Measurements from ENCODE around the gene NTM.
A peak's percentile ranks its signal among the peaks of the same experiment; 100 is the strongest.
"Not testable (repeated sequence)": the region's sequence is repeated elsewhere in the genome, so short reads cannot be mapped to it uniquely, and the experiment has no call there.

The NTM gene

DNA sequence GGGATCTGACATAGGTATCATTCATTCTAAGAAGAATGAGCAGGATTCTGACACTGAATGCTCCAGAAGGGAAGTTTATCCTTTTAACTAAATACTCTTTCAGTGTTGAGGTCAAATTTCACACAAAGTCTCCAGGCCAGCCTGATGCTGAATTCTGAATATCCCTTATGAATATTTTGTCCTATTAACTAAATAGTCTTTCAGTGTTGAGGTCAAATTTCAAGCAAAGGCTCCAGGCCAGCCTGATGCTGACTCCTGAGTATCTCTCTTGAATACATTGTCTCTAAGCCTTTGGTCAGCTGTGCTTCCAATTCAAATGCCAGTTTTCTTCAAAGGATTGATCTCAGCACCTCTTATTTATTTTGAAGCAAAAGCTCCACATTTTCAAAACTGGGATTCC, 676.8 kb downstream of the NTM start:
- no peak for DNase-seq (ENCODE audit: low read depth)

DNA sequence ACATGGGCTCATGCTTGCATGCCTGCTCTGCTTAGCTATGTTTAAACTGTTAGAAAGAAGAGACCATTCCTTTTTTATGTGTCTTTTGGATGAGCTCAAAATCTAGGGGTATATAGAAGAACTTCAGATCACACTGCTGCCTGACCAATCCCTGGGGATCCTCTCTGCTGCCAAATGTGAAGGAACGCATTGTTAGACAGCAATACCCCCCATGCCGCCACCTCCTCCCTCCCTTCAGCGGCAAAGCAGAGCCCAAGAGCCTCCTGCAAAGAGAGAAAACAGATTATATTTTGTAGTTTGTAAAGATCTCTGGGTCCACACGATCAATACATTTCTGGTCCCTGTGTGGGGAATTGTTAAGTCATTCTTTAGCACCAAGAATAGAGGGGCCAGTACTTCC, 677.6 kb downstream of the NTM start:
- no peak for DNase-seq (ENCODE audit: low read depth)

DNA sequence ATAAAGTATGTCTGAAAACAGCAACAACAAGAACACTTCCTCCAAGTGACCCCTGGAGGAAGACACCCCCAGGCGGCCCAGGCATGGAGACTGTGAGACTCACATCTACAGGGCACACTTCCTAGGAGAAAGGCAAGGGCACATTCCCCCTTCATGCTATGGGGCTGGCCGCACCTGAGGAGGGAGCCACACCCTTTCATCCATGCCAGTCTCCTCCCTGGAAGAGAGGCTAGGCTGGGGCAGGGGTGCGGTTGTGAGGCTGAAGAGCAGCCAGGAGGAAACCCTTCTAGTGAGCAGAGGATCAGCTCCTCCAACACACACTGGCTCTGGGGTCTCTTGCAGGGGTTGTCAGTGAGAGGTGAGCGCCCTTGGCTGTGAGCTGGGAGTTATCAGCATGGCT, 678.8 kb downstream of the NTM start:
- DNase-seq (ENCODE audit: low read depth), result no peak

DNA sequence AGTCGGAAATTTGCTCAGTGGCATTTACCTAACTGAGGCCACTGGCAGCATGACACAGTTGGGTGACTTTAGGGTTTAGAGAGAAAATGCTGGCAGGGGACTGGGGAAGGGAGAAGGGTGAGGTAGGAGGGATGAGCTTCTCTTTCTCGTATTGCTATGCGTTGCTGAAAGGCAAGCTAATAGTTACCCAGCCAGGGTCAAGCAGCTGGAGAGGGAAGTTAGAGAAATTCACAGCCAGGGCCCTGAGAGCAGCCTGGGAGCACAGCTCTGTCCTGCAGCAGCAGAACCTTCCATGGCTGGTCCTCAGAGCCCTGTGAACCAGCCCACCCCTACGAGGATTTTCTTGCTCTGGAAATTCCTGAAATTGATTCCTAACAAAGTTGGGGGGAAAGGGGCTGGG, 679.6 kb downstream of the NTM start:
- no peak for DNase-seq (ENCODE audit: low read depth)

DNA sequence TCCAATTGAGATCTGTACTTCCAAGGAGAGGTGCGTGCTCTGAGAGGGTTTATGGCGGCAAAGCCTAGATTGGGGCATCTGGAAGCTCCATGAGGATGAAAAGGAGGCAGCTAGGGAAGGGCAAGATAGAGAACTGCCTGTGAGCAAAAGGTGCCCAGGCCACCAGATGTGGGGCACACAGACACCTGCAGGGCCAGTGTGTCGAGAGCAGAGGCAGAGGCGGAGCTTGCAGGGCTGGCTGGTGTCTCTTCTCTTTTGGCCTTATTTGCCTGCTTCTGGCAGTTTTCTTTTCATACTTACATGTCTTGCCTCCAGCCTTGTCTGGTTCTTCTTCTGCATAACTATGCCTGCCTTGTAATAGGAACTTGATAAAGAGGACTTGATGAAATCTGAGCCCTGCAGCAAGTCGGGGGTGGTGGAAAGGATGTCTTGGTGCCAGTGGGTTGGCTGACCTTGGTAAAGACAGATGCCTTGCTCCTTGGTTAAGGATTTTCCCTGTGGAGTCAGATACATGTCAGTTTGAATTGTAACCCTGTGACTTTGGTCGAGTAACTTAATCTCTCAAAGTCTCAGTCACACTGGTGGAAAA, 680.3 kb downstream of the NTM start:
- DNase-seq (ENCODE audit: low read depth), result no peak

DNA sequence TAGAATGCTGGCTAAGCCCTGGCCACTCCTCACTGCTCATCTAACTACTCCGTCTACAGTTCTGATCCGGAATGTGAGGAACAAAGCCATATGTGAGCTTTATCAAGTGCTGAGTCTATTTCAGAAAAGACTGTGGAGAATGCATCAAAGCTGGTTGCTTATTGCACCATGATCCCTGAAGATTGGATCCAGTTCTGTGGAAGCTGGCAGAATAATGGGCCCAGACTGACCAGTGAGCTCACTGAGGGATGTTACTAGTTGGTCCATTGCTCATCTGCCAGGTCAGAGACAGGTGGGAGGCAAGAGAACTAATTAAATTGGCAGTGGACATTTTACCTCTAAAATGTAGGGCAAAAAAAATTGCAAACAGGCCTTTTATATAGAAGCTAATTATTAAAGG, 681.3 kb downstream of the NTM start:
- DNase-seq (ENCODE audit: low read depth), result no peak

DNA sequence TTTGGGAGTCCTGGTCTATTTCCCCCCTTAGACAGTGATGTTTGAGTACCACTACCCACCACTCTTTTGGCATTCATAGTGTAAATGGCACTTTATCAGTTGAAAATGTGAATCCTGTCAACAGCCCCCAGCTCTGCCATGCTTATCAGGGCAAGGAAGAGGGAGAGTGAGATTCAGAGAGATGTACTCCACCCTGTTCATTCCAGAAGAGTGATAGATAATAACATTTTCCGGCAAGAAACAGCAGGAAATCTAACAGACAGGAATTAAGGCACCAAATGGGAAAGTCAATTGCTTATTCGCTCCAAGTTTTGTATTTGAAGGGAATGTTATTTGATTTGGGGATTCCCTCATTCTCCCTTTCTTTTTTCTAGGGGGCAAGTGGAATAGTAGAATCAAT, 681.9 kb downstream of the NTM start:
- no peak for DNase-seq (ENCODE audit: low read depth)

DNA sequence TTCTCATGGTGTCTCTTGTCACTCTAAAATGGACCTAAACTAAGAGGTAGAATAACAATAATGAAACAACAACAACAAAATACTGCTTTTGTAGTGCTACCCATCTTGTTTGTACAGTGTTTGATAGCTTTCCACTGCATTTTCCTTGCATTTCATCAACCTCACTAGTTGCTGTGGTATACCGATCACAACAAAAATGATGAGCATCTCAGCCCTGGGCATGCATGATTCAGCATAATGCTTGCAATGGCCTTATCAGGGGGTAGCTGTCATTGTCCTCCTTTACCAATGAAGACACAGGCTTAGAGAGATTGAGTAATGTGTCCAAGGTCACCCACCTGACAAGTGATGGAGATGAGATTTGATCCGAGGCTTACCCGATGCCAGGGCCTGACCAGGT, 682.5 kb downstream of the NTM start:
- no peak for DNase-seq (ENCODE audit: low read depth)

DNA sequence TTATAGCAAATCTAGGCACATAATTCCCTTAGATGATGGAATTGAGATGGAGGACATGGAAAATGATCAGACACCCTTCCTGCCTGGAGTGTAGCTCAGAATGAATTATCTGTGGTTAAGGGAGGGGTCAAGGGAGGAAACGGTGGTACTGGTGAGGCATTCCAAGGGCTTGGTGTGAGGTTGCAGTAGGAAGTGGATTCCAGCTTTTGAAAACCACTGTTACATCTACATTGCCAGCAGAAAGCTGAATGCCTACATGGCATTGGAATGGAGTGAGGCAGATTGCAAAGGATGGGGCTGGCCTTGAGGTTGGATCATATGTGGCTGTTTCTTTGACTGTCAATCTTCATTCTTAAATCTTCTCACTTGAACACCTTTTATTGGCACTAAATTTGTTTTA, 684.4 kb downstream of the NTM start:
- DNase-seq (ENCODE audit: low read depth), result peak; percentile 98

DNA sequence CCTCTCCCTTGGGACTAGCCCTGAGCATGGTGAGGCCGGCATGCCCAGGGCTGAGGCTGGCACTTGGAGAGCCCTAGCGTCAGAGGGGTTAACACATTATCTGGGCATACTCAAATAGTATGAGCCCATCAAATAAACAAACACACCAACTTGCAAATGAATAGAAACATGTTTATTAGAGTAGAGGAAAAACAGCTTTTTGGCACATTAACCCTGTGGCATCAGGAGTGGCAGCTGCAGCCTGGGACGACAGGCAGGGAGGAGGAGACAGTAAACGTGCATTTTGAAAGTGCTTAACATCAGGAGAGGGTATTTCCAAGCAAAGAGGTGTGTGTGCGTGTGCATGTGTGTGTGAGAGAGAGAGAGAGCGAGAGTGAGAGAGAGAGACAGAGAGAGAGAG, 684.9 kb downstream of the NTM start:
- DNase-seq (ENCODE audit: low read depth), result no peak

DNA sequence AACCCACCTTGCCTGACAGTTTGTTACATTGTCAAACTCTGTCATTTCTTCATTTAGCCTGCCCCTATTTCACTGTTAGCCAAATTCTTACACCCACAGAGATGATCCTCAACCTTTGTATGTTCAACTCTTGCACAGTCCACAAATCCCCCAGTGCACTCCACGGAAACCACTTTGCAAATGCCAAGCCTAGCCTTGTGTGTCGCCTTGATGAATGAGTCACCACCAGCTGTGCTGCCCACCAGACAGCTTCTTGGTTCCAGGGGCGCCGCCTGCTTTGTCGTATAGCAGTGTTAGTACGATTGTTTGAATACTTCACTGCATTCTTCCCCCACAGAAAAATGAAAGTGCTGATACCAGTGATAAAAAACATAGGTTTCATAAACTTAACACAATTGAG, 686.3 kb downstream of the NTM start:
- peak; percentile 95 for DNase-seq (ENCODE audit: low read depth)

DNA sequence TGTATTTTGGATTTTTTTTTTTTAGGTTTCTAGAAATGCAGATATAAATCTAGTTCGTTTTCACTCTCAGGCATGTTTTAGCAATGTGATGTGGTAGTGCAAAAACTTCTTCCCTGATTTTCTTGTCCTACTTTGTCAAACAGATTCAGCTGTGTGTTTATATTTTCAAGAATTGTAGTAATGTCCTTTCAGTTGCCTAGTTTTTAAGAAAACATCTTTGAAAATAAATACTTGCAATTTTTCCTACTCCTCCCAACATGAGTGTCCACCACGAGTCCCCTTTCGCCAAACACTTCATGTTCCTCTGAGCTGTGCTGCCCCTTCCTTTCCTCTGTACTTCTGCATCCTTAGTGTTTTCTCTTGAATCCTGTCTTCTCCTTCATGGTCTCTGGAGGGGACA, 686.9 kb downstream of the NTM start:
- DNase-seq (ENCODE audit: low read depth), result no peak

DNA sequence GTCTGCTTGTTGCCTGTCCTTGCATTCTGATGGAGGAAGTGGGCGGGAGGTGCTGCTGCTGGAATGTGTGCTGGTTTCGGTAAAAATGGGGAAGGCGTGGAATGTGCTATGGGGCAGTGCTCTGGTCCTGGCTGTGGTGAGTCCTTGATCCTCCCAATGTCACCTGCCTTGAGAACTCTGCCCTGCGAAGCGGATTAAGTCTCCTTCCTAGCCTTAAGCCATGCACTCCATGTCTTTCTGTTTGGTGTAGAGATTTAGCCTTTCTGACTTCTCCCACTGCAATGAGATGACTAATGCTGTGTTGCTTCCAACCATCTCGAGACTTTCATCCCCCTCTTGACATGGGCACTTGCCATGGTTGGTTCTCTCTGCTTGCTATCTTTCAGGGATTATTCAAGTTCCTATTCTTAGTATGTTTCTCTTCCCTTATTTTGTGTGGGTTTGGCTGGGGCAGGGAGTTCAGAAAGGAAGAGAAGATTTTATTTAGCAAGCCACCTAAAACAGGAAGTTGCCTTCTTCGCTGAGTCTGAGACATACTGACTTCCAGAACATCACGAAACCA, 687.9 kb downstream of the NTM start:
- peak; percentile 79 for DNase-seq (ENCODE audit: low read depth)

DNA sequence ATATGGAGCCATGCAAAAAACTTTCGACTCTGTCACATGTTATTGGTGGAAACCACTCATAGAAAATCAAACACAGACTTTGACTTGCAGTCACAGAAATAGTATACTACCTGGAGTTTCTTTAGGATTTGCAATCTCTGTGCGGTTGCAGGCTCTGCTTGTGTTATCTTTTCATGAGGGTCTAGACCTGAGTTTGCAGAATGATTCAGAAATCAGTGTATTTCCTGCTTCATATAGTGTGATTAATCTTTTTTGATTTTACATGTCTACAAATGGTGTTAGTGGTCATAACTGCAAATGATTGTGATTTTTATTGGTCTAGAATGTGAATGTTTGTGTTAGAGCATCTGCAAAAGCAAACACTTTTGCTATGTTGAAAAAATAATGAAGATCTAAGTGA, 690.2 kb downstream of the NTM start:
- DNase-seq (ENCODE audit: low read depth), result no peak

DNA sequence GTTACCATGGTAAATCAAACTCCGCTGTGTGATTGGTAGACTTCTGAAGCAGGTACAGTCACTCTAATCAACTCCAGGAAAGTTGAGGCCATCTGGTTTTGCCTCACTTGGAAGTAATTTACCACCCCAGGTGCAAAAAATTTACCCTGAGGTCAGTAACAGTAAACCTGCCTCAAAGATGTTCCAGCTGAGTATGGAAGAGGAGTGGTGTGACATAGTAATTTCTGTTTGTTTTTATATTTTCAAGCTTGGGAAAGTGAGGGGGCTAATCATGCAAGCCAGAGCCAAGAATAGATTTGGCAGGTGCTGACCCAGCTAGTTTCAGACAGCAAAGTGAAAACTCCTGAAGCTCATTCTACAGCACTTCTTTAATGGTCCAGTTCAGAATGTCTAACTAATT, 691.6 kb downstream of the NTM start:
- DNase-seq (ENCODE audit: low read depth), result no peak

DNA sequence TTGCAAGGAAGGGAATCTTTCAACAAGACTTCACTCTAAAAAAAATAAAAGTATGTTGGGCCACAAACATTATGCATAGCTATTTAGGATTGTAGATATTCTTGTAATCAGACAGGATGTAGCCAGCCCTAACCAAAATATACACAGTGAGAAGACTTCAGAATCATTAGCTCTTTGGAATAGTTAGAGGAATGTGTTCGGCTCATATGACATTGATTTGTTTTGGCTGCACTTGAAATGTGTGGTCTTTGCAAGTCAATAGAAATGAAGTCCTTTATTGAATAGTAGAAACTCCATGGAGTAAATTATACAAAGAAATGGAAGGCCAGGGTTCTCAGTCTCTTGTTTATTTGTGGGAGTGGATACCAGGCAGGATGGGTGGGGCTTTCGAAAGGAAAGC, 692.1 kb downstream of the NTM start:
- no peak for DNase-seq (ENCODE audit: low read depth)

DNA sequence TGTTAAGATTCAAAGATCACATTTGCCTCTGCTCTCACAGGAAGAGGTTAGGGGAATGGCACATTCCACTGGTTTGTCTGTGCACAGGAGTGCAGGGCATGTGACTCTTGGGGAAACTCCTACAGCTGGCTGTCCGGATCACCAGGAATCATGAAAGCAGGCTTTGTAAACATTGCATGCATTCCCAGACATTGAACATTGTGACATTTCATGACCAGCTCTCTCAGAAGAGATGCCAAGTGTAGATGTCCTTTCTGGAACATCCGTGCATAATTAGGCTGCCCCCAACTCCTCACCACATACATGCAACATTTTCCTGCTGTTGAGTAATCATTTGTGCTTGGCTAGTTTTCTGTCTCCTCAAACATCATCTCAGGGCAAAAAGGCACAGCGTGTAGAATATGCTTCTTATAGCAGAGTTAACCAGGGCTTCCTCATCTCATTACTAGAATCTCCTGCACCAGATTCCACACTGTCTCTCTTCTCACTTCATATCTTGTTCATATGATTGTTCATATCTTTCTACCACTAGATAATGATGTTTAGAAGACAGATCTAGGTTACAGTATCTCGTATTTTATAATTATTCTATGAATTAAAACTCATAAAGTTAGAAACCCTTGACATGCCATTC, 694.7 kb downstream of the NTM start:
- peak; percentile 100 for DNase-seq (ENCODE audit: low read depth)

DNA sequence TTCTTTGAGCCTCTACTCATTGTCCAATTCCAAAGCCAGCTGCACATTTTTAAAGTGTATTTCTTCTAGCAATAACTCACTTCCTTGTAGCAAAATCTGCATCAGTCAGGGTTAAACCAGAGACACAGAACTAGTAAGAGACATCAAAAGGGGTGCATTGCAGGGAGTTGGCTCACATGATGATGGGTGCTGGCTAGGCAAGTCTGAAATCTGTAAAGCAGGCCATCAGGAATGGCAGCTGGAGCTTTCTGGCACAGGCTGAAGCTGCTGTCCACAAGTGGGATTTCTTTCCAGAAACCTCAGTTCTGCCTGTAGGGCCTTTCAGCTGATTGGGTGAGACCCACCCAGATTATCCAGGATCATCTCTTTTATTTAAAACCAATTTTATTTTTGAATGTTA, 698.1 kb downstream of the NTM start:
- no peak for DNase-seq (ENCODE audit: low read depth)

DNA sequence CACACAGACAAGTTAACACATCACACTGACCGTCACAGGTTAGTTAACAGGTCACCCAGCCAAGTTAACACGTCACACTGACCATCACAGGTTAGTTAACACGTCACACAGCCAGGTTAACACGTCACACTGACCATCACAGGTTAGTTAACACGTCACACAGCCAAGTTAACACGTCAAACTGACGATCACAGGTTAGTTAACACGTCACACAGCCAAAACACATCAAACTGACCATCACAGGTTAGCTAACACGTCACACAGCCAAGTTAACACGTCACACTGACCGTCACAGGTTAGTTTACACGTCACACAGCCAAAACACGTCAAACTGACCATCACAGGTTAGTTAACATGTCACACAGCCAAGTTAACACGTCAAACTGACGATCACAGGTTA, 699.2 kb downstream of the NTM start:
- not testable (repeated sequence) for DNase-seq (ENCODE audit: low read depth)

DNA sequence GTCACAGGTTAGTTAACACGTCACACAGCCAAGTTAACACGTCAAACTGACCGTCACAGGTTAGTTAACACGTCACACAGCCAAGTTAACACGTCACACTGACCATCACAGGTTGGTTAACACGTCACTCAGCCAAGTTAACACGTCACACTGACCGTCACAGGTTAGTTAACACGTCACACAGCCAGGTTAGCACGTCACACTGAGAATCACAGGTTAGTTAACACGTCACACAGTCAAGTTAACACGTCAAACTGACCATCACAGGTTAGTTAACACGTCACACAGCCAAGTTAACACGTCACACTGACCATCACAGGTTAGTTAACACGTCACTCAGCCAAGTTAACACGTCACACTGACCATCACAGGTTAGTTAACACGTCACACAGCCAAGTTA, 700.5 kb downstream of the NTM start:
- DNase-seq (ENCODE audit: low read depth), result not testable (repeated sequence)

DNA sequence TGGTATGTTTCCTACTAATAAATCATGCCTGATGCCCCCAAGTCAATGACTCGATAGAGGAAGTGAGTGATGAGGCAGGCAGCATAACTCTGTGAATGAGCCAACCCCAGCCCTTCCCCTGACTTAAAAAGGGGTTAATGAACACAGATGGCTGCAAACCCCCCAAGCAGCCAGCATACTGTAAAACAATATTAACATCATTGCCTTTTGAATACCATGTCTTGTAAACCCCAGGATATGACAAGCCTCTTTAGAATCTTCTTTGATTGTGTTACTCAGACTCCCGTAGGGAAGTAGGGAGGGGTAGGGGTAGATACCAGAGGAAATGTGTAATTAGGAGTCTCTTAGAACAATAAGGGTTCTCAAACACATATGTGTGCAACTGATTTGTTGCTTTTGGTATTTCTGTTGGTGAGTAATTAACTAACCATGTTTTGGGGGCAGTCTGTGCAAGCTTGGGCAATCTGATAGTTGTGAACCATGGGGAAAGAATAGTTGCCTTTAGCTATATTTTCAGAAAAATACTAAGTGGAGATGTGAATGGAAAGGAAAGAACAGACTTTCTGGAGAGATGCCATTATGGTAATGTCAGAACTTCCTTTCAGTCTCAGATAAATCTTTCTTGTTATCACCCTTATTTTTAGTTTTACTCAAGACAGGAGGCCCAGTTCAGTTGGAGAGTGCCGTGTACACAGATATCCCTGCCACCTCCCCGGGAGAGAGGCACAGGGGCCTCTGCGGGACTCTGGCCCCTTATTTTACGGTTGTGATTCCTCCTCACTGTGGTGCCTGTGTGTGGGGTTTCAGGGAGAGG, 701.8 kb downstream of the NTM start:
- DNase-seq (ENCODE audit: low read depth), result peak; percentile 99

DNA sequence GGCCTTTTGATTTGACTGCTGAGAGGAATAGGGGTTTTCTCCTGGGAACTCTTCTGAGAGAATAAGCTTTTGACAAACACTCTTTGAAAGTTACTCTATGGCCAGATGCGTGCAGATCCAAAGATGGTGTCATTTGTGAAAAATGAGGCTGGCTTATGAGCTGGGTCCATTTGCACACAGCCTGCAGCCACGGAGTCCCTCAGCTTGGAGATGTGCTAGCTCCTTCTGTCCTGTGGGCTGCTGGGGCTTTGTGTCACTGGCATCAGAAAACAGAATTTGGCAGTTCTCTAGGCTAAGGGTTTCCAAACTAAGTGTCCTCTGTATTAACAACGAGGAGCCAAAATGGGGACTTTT, 702.4 kb downstream of the NTM start:
- no peak for DNase-seq (ENCODE audit: low read depth)

DNA sequence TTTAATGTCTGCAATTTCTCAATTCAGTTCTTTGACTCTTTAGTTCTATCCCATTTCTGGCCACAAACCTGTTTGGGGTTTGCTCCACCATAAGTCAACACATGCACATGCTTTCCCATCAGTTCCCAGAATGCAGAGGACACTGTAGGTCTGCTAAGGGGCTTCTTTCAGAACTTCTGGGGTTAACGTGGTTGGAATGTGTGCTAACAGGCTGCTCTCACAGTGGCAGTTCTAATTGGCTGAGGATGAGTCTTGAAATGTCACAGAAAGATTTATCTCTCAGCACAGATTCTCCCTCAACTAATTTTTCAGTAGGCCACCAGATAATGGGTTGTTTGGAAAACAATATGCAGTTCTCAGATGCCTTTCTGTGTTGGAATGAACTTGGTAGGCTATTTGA, 703.4 kb downstream of the NTM start:
- no peak for DNase-seq (ENCODE audit: low read depth)

Measured in non-pigmented ciliary epithelial cell (primary cell).